ENCODE data around the gene HIKESHI. TPM values are rescaled to one million over a fixed set of nuclear protein-coding genes. Genes with fewer than 3 reads are reported as not detected.

HIKESHI gene
- total RNA-seq, 4 donors from 2014 or later, result 14.7 to 33.2 (median 28.2) TPM

GRCh38 chr11:86261328-86261727 is 40.7 kb upstream of the HIKESHI start:
- no peak for DNase-seq (ENCODE audit: low spot score in 2 of 2)
- WGBS, 2 donors, result 91 to 92% methylated on average over 3 of the region's 3 CpGs
- intact Hi-C loops (cut with DNase I; ENCODE audit: low total_unique reads), result no loop called here

GRCh38 chr11:86262387-86262786 is 39.7 kb upstream of the HIKESHI start:
- DNase-seq (ENCODE audit: low spot score in 2 of 2), result no peak
- intact Hi-C loops (cut with DNase I; ENCODE audit: low total_unique reads), result no loop called here
- TF ChIP-seq CTCF (IDR thresholded peaks at IDR 0.05) (no peak), POLR2A (IDR thresholded peaks at IDR 0.05) (no peak)
- no peak overlapping the region for H3K4me3 ChIP-seq (ENCODE audit: low read depth, poor library complexity, severe bottlenecking)
- 96 to 98% methylated on average over 6 of the region's 6 CpGs for WGBS, 2 donors

More at GRCh38 chr11:86261328-86261727, 40.7 kb upstream of the HIKESHI start:
- TF ChIP-seq CTCF (IDR thresholded peaks at IDR 0.05) (no peak), POLR2A (IDR thresholded peaks at IDR 0.05) (no peak)
- no peak overlapping the region for H3K4me3 ChIP-seq (ENCODE audit: low read depth, poor library complexity, severe bottlenecking)

GRCh38 chr11:86264649-86265048 is 37.4 kb upstream of the HIKESHI start:
- no peak for TF ChIP-seq POLR2A (IDR thresholded peaks at IDR 0.05)
- TF ChIP-seq CTCF (IDR thresholded peaks at IDR 0.05), result no peak
- 94 to 97% methylated on average over 2 of the region's 2 CpGs for WGBS, 2 donors
- no peak overlapping the region for H3K4me3 ChIP-seq (ENCODE audit: low read depth, poor library complexity, severe bottlenecking)
- no peak for DNase-seq (ENCODE audit: low spot score in 2 of 2)
- intact Hi-C loops (cut with DNase I; ENCODE audit: low total_unique reads), result no loop called here

GRCh38 chr11:86265194-86265593 is 36.8 kb upstream of the HIKESHI start:
- no peak overlapping the region for H3K4me3 ChIP-seq (ENCODE audit: low read depth, poor library complexity, severe bottlenecking)
- TF ChIP-seq CTCF (IDR thresholded peaks at IDR 0.05), result no peak
- TF ChIP-seq POLR2A (IDR thresholded peaks at IDR 0.05), result no peak
- intact Hi-C loops (cut with DNase I; ENCODE audit: low total_unique reads), result no loop called here
- no peak for DNase-seq (ENCODE audit: low spot score in 2 of 2)

GRCh38 chr11:86269645-86270044 is 32.4 kb upstream of the HIKESHI start:
- no peak for TF ChIP-seq POLR2A (IDR thresholded peaks at IDR 0.05)
- no peak for TF ChIP-seq CTCF (IDR thresholded peaks at IDR 0.05)
- WGBS, 2 donors, result 93 to 94% methylated on average over 1 of the region's 1 CpG
- no peak for DNase-seq (ENCODE audit: low spot score in 2 of 2)
- intact Hi-C loops (cut with DNase I; ENCODE audit: low total_unique reads), result no loop called here
- no peak overlapping the region for H3K4me3 ChIP-seq (ENCODE audit: low read depth, poor library complexity, severe bottlenecking)

GRCh38 chr11:86274503-86274902 is 27.5 kb upstream of the HIKESHI start:
- no peak for DNase-seq (ENCODE audit: low spot score in 2 of 2)
- intact Hi-C loops (cut with DNase I; ENCODE audit: low total_unique reads), result no loop called here
- 88 to 95% methylated on average over 6 of the region's 6 CpGs for WGBS, 2 donors
- H3K4me3 ChIP-seq (ENCODE audit: low read depth, poor library complexity, severe bottlenecking), result no peak overlapping the region
- TF ChIP-seq CTCF (IDR thresholded peaks at IDR 0.05) (no peak), POLR2A (IDR thresholded peaks at IDR 0.05) (no peak)
